ENCODE results near the gene PUS1.
A peak's percentile ranks its signal among the peaks of the same experiment; 100 is the strongest.
"Not testable (repeated sequence)": the region's sequence is repeated elsewhere in the genome, so short reads cannot be mapped to it uniquely, and the experiment has no call there.

The PUS1 gene

DNA sequence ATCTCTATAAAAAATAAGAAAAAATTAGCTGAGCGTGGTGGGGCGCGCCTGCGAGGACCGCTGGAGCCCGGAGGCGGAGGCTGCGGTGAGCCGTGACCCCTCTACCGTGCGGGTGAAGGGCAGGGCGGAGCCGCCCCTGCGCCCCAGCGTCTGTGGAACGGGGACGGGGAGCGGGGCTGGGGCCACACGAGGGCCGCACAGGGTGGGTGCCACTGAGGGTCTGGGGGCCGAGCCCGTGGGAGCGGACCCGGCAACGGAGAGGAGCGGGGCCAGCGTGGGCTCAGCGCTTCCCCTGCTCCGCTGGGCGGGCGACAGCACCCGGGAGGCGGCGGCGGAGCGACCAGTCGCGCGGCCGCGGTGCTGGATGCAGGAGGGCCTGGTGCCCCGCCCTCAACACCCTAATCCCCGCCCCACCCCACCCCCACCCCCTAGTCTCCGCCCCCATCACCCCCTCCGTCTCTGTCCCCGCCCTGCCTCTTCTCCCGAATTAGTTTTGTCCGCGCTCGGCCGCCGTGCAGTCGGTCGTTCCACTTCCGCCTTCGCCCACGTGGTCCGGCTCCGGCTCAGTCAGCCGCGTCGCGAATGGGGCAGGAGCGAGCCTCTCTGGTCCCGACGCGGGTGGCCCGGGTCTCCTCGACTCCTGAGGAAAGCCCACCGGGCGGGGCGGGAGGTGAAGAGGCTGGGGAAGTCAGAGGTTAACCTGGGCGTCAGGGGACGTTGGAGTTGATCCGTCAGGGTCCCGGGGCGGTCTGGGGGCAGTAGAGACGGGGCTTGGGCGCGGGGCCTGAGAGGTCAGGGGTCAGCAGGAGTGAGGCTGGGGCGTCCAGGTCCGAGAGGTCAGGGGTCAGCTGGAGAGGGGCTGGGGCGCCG lies at the start of gene PUS1:
TSS of gene PUS1 (plus strand) at position 566 of the 870 bp plus-strand sequence. CDS start 447 bp downstream, outside the sequence.
- peak within 1 kb of the TSS; percentile 91 for H3K27ac Mint-ChIP-seq
- H3K27me3 Mint-ChIP-seq, result no peaks in the 10 kb centered on the region
- peak within 1 kb of the TSS; percentile 96 for H3K4me3 Mint-ChIP-seq
- no peaks in the 10 kb centered on the region for H3K9me3 Mint-ChIP-seq (ENCODE audit: low read depth)
- H3K4me1 Mint-ChIP-seq (ENCODE audit: low read depth), result peaks cover 23% of the 10 kb centered on the region
- H3K36me3 Mint-ChIP-seq, result peaks cover 8% of the 10 kb centered on the region

- H3K27ac Mint-ChIP-seq, result no peak overlapping the region
- no peaks in the 10 kb centered on the region for H3K27me3 Mint-ChIP-seq
- no peak overlapping the region for H3K4me3 Mint-ChIP-seq
- H3K9me3 Mint-ChIP-seq (ENCODE audit: low read depth), result no peaks in the 10 kb centered on the region
- H3K36me3 Mint-ChIP-seq, result no peaks in the 10 kb centered on the region
- no peaks in the 10 kb centered on the region for H3K4me1 Mint-ChIP-seq (ENCODE audit: low read depth)
These were observed 46.1 kb upstream of the PUS1 start for GRCh38 chr12:131882804-131883520.

DNA sequence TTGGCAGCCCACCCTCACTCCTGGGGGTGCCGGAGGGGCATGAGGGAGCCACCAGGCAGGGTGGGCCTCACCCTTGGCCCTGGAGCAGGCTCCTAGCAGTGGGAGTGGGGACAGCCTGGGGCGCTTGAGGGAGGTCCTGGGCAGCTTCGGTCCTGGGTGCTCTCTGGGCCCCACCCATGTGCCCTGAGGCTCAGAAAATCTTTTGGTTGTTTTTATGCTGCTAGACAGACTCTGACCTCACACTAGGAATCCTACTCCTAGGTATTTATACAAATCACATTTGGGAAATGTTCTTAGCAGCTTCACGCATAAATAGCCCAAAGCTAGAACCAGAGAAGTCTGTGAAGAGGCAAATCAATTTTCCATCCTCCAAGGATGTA lies 45.6 kb upstream of the PUS1 start:
- no peaks in the 10 kb centered on the region for H3K36me3 Mint-ChIP-seq
- H3K4me3 Mint-ChIP-seq, result no peak overlapping the region
- H3K4me1 Mint-ChIP-seq (ENCODE audit: low read depth), result no peaks in the 10 kb centered on the region
- H3K9me3 Mint-ChIP-seq (ENCODE audit: low read depth), result no peaks in the 10 kb centered on the region
- H3K27me3 Mint-ChIP-seq, result no peaks in the 10 kb centered on the region
- no peak overlapping the region for H3K27ac Mint-ChIP-seq

- H3K36me3 Mint-ChIP-seq; H3K27me3 Mint-ChIP-seq; H3K27ac Mint-ChIP-seq; H3K4me3 Mint-ChIP-seq; H3K9me3 Mint-ChIP-seq (ENCODE audit: low read depth); H3K4me1 Mint-ChIP-seq (ENCODE audit: low read depth): not testable (repeated sequence)
These were observed 44.0 kb upstream of the PUS1 start for GRCh38 chr12:131885076-131885475.

DNA sequence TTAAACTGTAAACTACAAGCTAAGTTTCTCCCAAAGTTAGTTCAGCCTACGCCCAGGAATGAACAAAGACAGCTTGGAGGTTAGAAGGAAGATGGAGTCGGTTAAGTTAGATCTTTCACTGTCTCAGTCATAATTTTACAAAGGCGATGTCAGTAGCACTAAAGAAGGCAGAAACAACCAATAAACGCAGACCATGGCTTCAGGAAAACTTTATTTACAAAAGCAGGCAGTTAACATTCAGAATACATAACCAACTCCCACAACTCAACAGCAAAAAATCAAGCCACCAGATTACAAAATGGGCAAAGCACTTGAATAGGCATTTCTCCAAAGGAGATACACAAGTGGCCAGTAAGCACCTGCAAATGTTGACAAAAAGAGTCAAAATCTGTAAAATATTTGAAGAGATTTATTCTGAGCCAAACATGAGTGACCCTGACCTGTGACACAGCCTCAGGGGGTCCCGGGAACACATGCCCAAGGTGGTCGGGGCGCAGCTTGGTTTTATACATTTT lies 43.5 kb upstream of the PUS1 start:
- H3K9me3 Mint-ChIP-seq (ENCODE audit: low read depth), result no peaks in the 10 kb centered on the region
- H3K4me1 Mint-ChIP-seq (ENCODE audit: low read depth), result no peaks in the 10 kb centered on the region
- H3K4me3 Mint-ChIP-seq, result no peak overlapping the region
- H3K27me3 Mint-ChIP-seq, result no peaks in the 10 kb centered on the region
- no peak overlapping the region for H3K27ac Mint-ChIP-seq
- no peaks in the 10 kb centered on the region for H3K36me3 Mint-ChIP-seq

DNA sequence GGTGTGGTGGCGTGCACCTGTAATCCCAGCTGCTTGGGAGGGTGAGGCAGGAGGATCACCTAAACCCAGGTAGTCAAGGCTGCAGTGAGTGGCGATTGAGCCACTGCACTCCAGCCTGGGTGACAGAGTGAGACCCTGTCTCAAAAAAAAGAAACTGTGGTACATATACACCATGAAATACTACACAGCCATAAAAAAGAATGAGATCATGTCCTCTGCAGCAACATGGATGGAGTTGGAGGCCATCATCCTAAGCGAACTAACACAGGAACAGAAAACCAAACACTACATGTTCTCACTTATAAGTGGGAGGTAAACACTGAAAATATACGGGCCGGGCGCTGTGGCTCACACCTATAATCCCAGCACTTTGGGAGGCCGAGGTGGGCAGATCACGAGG lies 37.4 kb upstream of the PUS1 start:
- not testable (repeated sequence) for H3K27me3 Mint-ChIP-seq; H3K36me3 Mint-ChIP-seq; H3K27ac Mint-ChIP-seq; H3K4me3 Mint-ChIP-seq; H3K4me1 Mint-ChIP-seq (ENCODE audit: low read depth); H3K9me3 Mint-ChIP-seq (ENCODE audit: low read depth)

GRCh38 chr12:131892711-131893604 lies 36.1 kb upstream of the PUS1 start:
- Mint-ChIP-seq H3K4me1 (ENCODE audit: low read depth) (peaks cover 12% of the 10 kb centered on the region), H3K9me3 (ENCODE audit: low read depth) (no peaks in the 10 kb centered on the region), H3K36me3 (no peaks in the 10 kb centered on the region), H3K4me3 (no peak overlapping the region), H3K27me3 (no peaks in the 10 kb centered on the region), H3K27ac (no peak overlapping the region)

- no peaks in the 10 kb centered on the region for H3K27me3 Mint-ChIP-seq
- H3K27ac Mint-ChIP-seq, result no peak overlapping the region
- peaks cover 16% of the 10 kb centered on the region for H3K4me1 Mint-ChIP-seq (ENCODE audit: low read depth)
- peak overlapping the region; percentile 65 for H3K4me3 Mint-ChIP-seq
- H3K36me3 Mint-ChIP-seq, result no peaks in the 10 kb centered on the region
- no peaks in the 10 kb centered on the region for H3K9me3 Mint-ChIP-seq (ENCODE audit: low read depth)
These were observed 35.3 kb upstream of the PUS1 start for GRCh38 chr12:131893605-131894312.

GRCh38 chr12:131894313-131894860 lies 34.7 kb upstream of the PUS1 start, which contains the start of gene ULK1:
Gene ULK1 (plus strand): TSS chr12:131894622. CDS start chr12:131895002, 380 bp downstream.
- no peaks in the 10 kb centered on the region for H3K9me3 Mint-ChIP-seq (ENCODE audit: low read depth)
- peak within 1 kb of the TSS; percentile 75 for H3K27ac Mint-ChIP-seq
- H3K4me1 Mint-ChIP-seq (ENCODE audit: low read depth), result peaks cover 16% of the 10 kb centered on the region
- peak within 1 kb of the TSS; percentile 84 for H3K4me3 Mint-ChIP-seq
- no peaks in the 10 kb centered on the region for H3K36me3 Mint-ChIP-seq
- H3K27me3 Mint-ChIP-seq, result no peaks in the 10 kb centered on the region

- H3K4me1 Mint-ChIP-seq (ENCODE audit: low read depth), result peaks cover 17% of the 10 kb centered on the region
- peak overlapping the region; percentile 75 for H3K27ac Mint-ChIP-seq
- H3K36me3 Mint-ChIP-seq, result no peaks in the 10 kb centered on the region
- no peaks in the 10 kb centered on the region for H3K27me3 Mint-ChIP-seq
- peak overlapping the region; percentile 84 for H3K4me3 Mint-ChIP-seq
- no peaks in the 10 kb centered on the region for H3K9me3 Mint-ChIP-seq (ENCODE audit: low read depth)
These were observed 34.0 kb upstream of the PUS1 start for GRCh38 chr12:131894981-131895639.

DNA sequence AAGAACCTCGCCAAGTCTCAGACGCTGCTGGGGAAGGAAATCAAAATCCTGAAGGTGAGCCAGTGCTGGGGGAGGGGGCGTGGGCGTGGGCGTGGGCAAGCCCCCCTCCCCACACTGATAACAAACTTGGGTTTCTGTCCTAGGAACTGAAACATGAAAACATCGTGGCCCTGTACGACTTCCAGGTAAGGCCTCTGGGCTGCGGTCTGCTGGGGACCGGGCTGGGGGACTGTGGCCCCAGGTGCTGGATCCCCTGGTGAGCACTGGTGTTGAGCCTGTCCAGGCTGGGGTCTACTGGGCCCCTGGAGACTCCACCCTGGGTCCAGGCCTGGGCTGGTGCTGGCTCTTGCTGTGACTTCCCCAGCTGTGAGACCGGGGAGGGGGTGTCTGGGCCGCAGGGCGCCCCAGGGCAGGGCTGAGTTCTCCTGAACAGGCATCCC lies 33.4 kb upstream of the PUS1 start:
- H3K27ac Mint-ChIP-seq, result peak overlapping the region; percentile 75
- no peaks in the 10 kb centered on the region for H3K9me3 Mint-ChIP-seq (ENCODE audit: low read depth)
- peaks cover 18% of the 10 kb centered on the region for H3K4me1 Mint-ChIP-seq (ENCODE audit: low read depth)
- peak overlapping the region; percentile 84 for H3K4me3 Mint-ChIP-seq
- H3K36me3 Mint-ChIP-seq, result no peaks in the 10 kb centered on the region
- H3K27me3 Mint-ChIP-seq, result no peaks in the 10 kb centered on the region

DNA sequence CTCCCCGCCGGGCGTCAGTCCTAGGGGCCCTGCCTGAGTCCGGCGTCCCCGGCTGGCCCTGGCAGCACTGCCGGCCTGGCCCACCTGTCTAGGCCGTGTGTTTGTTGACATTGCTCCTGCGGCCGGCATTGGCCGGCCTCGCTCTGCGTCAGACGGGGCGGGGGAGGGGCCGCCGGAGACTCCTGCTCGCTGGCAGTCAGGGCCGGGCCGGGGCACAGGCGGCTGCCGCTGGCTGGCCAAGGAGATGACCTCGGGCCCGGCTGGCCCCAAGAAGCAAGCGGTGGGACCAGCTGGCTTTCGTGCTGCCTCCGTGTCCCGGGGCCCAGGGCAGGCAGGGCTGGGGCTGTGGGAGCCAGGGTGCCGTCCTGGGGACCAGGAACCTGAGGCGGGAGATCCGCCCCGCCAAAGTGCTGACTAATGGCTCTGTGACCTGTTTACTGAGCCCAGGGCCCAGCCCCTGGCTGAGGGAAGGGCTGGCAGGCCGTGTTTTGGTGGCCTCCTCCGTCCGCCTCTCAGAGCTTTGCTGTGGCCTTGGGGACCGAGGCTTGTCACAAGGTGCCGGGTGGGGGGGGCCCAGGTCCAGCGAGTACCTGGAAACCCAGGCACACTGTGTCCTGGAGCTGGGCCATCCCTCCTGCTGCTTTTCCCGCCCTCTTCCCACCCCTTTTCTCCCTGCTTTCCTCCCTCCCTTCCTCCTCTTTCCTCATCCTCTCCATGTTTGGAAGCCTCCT lies 32.8 kb upstream of the PUS1 start:
- peaks cover 18% of the 10 kb centered on the region for H3K4me1 Mint-ChIP-seq (ENCODE audit: low read depth)
- peak overlapping the region; percentile 84 for H3K4me3 Mint-ChIP-seq
- H3K27ac Mint-ChIP-seq, result no peak overlapping the region
- no peaks in the 10 kb centered on the region for H3K9me3 Mint-ChIP-seq (ENCODE audit: low read depth)
- H3K27me3 Mint-ChIP-seq, result no peaks in the 10 kb centered on the region
- H3K36me3 Mint-ChIP-seq, result no peaks in the 10 kb centered on the region

DNA sequence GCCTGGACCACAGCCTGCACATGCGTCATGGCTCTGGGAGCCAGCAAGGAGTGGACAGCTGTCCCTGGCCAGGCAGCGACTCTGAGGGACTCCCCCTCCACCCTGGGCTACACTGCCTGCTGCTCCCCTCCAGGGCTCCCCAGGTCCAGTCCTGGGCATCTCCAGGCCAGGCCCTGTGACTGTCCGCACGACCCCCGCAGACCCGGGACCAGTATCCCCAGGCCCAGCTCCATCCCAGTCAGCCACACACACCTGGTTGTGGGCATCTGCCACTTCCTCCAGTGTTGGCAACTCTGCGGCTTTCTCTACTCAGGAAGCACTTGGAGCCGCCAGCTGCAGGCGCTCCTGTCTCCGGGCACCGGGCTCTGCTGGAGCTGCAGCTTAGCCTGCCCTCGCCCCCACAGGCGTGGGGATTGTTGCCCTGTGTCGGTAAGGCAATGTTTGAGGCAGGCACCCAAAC lies 32.2 kb upstream of the PUS1 start:
- Mint-ChIP-seq H3K4me1 (ENCODE audit: low read depth) (peaks cover 18% of the 10 kb centered on the region), H3K9me3 (ENCODE audit: low read depth) (no peaks in the 10 kb centered on the region), H3K36me3 (no peaks in the 10 kb centered on the region), H3K27ac (no peak overlapping the region), H3K4me3 (peak overlapping the region; percentile 61), H3K27me3 (no peaks in the 10 kb centered on the region)
